ENCODE data around the gene ITGA5. TPM values are rescaled to one million over a fixed set of nuclear protein-coding genes. Genes with fewer than 3 reads are reported as not detected.

Gene ITGA5
- total RNA-seq, 1 donor from 2014 or later: 688 TPM

GRCh38 chr12:54388237-54389133 lies 30.6 kb downstream of the ITGA5 start:
- Mint-ChIP-seq H3K4me1 (ENCODE audit: unreplicated experiment) (peaks cover 46% of the 10 kb centered on the region), H3K27ac (ENCODE audit: unreplicated experiment) (peak overlapping the region; percentile 20), H3K36me3 (ENCODE audit: low read depth, unreplicated experiment) (peaks cover 6% of the 10 kb centered on the region), H3K4me3 (ENCODE audit: unreplicated experiment) (no peak overlapping the region), H3K27me3 (ENCODE audit: unreplicated experiment) (peaks cover 21% of the 10 kb centered on the region), H3K9me3 (ENCODE audit: unreplicated experiment) (no peaks in the 10 kb centered on the region)
- no peak for DNase-seq (ENCODE audit: low spot score)
- no peak for TF ChIP-seq CTCF (IDR thresholded peaks at IDR 0.05; ENCODE audit: unreplicated experiment)

GRCh38 chr12:54387114-54387467 lies 32.0 kb downstream of the ITGA5 start:
- H3K27ac Mint-ChIP-seq (ENCODE audit: unreplicated experiment): peak overlapping the region; percentile 36
- H3K9me3 Mint-ChIP-seq (ENCODE audit: unreplicated experiment): no peaks in the 10 kb centered on the region
- DNase-seq (ENCODE audit: low spot score): no peak
- no peak for TF ChIP-seq CTCF (IDR thresholded peaks at IDR 0.05; ENCODE audit: unreplicated experiment)
- H3K27me3 Mint-ChIP-seq (ENCODE audit: unreplicated experiment): peaks cover 17% of the 10 kb centered on the region
- H3K4me1 Mint-ChIP-seq (ENCODE audit: unreplicated experiment): peaks cover 36% of the 10 kb centered on the region
- peak overlapping the region; percentile 42 for H3K4me3 Mint-ChIP-seq (ENCODE audit: unreplicated experiment)
- H3K36me3 Mint-ChIP-seq (ENCODE audit: low read depth, unreplicated experiment): peaks cover 5% of the 10 kb centered on the region

GRCh38 chr12:54386403-54387113 lies 32.5 kb downstream of the ITGA5 start:
- no peak overlapping the region for H3K27ac Mint-ChIP-seq (ENCODE audit: unreplicated experiment)
- no peaks in the 10 kb centered on the region for H3K9me3 Mint-ChIP-seq (ENCODE audit: unreplicated experiment)
- peaks cover 13% of the 10 kb centered on the region for H3K27me3 Mint-ChIP-seq (ENCODE audit: unreplicated experiment)
- H3K4me3 Mint-ChIP-seq (ENCODE audit: unreplicated experiment): peak overlapping the region; percentile 42
- TF ChIP-seq CTCF (IDR thresholded peaks at IDR 0.05; ENCODE audit: unreplicated experiment): no peak
- DNase-seq (ENCODE audit: low spot score): no peak
- H3K4me1 Mint-ChIP-seq (ENCODE audit: unreplicated experiment): peaks cover 31% of the 10 kb centered on the region
- H3K36me3 Mint-ChIP-seq (ENCODE audit: low read depth, unreplicated experiment): peaks cover 3% of the 10 kb centered on the region

GRCh38 chr12:54385251-54385914 lies 33.7 kb downstream of the ITGA5 start:
- H3K27me3 Mint-ChIP-seq (ENCODE audit: unreplicated experiment): peaks cover 13% of the 10 kb centered on the region
- peaks cover 5% of the 10 kb centered on the region for H3K36me3 Mint-ChIP-seq (ENCODE audit: low read depth, unreplicated experiment)
- no peak for TF ChIP-seq CTCF (IDR thresholded peaks at IDR 0.05; ENCODE audit: unreplicated experiment)
- H3K9me3 Mint-ChIP-seq (ENCODE audit: unreplicated experiment): no peaks in the 10 kb centered on the region
- no peak overlapping the region for H3K4me3 Mint-ChIP-seq (ENCODE audit: unreplicated experiment)
- H3K4me1 Mint-ChIP-seq (ENCODE audit: unreplicated experiment): peaks cover 34% of the 10 kb centered on the region
- H3K27ac Mint-ChIP-seq (ENCODE audit: unreplicated experiment): no peak overlapping the region
- no peak for DNase-seq (ENCODE audit: low spot score)

Data from endothelial cell (in vitro differentiated cells).